Neural progenitor cell (in vitro differentiated cells): ENCODE measurements around the gene MUL1.

Experiments used
- CTCF ChIP-seq: fragments of 200-600 bp; sonication (generic); IDR thresholded peaks from 2 replicates; pipeline ENCODE4 v1.5.1; 2017; ENCODE audit warnings: antibody characterized with exemption, mild to moderate bottlenecking
- EZH2 ChIP-seq: fragments of 200-600 bp; sonication (generic); IDR thresholded peaks from 2 replicates; pipeline ENCODE4 v1.6.1; 2017; ENCODE audit warnings: antibody characterized with exemption, mild to moderate bottlenecking, moderate library complexity

- no peak for TF ChIP-seq CTCF
- TF ChIP-seq EZH2, result no peak
Observed at GRCh38 chr1:20473894-20474293, 34.1 kb downstream of the MUL1 start.
